HG02571 (cell line): ENCODE measurements around the gene ZBED1.
"Not testable (repeated sequence)": the region's sequence is repeated elsewhere in the genome, so short reads cannot be mapped to it uniquely, and the experiment has no call there.

Experiments
- ATAC-seq: cut with Tn5 transposase; IDR thresholded peaks from one replicate; pipeline ENCODE4 v1.9.1; 2021; ENCODE audit warnings: mild to moderate bottlenecking, moderate library complexity; ENCODE audit not compliant: unreplicated experiment

ZBED1 gene

GRCh38 chrX:2457289-2458133 lies 43.3 kb downstream of the ZBED1 start:
- ATAC-seq, result no peak

- ATAC-seq, result not testable (repeated sequence)
These were observed 44.7 kb downstream of the ZBED1 start for GRCh38 chrX:2456091-2456490.

- not testable (repeated sequence) for ATAC-seq
These were observed 46.2 kb downstream of the ZBED1 start for GRCh38 chrX:2454620-2455019.

DNA sequence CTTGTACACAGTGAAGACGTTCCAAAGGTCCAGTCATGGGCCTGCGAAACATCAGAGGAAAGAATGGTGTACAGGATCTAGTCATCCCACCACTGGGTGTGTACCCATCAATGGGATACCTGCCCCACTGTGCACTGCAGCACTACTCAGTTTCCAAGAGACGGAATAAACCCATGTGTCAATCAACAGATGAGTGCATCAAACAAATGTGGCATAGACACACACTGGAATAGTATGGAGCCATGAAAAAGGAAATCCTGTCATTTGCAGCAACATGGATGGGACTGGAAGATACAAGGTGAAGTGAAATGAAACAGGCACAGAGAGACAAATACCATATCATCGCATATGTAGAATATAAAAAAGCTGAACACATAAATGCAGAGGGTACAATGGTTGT lies 48.0 kb downstream of the ZBED1 start:
- ATAC-seq, result no peak

DNA sequence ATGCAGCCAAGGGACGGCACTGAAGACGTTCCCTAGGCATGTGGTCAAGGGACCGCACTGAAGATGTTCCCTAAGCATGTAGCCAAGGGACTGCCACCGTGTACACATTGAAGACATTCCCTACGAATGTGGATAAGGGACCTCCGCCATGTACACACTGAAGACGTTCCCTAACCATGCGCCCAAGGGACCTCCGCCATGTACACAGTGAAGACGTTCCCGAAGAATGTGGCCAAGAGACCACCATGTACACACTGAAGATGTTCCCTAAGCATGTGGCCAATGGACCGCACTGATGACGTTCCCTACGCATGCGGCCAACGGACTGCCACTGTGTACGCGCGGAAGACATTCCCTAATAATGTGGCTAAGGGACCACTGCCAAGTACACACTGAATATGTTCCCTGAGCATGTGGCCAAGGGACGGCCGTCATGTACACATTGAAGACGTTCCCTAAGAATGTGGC lies 48.4 kb downstream of the ZBED1 start:
- ATAC-seq, result no peak

- no peak for ATAC-seq
These were observed 49.1 kb downstream of the ZBED1 start for GRCh38 chrX:2451501-2452316.

DNA sequence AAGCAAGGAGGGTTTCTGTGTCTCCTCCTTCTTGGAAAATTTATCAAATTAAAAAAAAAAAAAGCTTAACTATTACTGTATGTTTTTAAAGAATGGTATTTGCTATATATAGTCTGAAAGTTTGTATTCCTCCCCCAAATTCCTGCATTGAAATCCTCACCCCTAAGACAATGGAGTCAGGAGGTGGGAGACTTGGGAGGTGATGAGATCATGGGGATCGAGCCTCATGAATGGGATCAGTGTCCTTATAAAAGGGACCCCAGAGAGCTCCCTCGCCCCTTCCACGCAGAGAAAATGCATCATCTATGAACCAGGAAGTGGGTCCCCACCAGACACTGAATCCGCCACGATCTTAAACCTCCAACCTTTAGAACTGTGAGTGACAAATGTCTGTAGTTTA lies 50.1 kb downstream of the ZBED1 start:
- no peak for ATAC-seq

GRCh38 chrX:2449135-2449886 lies 51.5 kb downstream of the ZBED1 start:
- no peak for ATAC-seq

- no peak for ATAC-seq
These were observed 53.3 kb downstream of the ZBED1 start for GRCh38 chrX:2447484-2447883.

GRCh38 chrX:2446815-2447214 lies 54.0 kb downstream of the ZBED1 start:
- no peak for ATAC-seq

DNA sequence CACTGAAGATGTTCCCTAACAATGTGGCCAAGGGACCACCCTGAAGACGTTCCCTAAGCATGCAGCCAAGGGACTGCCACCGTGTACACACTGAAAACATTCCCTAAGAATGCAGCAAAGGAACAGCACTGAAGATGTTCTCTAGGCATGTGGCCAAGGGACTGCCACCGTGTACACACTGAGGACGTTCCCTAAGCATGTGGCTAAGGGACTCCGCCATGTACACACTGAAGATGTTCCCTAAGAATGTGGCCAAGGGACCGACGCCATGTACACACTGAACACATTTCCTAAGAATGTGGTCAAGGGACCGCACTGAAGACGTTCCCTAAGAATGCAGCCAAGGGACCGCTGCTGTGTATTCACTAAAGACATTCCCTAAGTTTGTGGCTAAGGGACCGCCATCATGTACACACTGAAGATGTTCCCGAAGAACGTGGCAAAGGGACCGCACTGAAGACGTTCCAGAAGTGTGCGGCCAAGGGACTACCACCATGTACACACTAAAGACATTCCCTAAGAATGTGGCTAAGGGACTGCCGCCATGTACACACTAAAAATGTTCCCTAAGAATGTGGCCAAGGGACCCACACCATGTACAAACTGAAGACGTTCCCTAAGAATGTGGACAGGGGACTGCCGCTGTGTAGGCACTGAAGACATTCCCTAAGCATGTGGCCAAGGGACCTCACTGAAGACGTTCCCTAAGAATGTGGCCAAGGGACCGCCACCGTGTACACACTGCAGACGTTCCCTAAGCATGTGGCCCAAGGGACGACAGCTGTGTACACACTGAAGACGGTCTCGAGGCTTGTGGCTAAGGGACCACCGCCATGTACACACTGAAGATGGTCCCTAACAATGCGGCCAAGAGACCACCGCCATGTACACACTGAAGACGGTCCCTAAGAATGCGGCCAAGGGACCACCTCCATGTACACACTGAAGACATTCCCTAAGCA lies 54.8 kb downstream of the ZBED1 start:
- ATAC-seq, result no peak

- no peak for ATAC-seq
These were observed 58.1 kb downstream of the ZBED1 start for GRCh38 chrX:2442694-2443093.

DNA sequence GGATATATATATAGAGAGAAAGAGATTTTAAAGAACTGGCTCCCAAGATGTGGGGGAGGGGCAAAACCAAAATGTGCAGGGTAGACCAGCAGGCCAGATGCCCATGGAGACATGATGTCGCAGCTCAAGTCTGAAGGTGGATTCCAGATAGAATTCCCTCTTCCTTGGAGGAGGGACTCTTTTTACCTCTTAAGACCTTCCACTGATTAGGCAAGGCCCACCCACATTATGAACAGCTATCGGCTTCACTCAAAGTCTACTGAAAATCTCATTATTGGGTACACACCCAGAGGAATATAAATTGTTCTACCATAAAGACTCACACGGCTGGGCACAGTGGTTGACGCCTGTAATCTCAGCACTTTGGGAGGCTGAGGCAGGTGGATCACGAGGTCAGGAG lies 59.3 kb downstream of the ZBED1 start:
- ATAC-seq, result no peak

GRCh38 chrX:2439613-2440012 lies 61.2 kb downstream of the ZBED1 start:
- no peak for ATAC-seq
